ENCODE results near the gene PNMT.
"Not testable (repeated sequence)": the region's sequence is repeated elsewhere in the genome, so short reads cannot be mapped to it uniquely, and the experiment has no call there.

DNA sequence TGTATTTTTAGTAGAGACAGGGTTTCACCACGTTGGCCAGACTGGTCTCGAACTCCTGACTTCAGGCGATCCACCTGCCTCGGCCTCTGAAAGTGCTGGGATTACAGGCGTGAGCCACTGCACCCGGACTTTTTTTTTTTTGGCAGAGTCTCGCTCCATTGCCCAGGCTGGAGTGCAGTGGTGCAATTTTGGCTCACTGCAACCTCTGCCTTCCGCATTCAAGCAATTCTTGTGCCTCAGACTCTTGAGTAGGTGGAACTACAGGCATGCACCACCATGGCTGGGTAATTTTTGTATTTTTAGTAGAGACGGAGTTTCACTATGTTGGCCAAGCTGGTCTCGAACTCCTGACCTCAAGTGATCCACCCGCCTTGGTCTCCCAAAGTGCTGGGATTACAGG is 42.8 kb downstream of the PNMT start:
- TF ChIP-seq, protein P1, sequence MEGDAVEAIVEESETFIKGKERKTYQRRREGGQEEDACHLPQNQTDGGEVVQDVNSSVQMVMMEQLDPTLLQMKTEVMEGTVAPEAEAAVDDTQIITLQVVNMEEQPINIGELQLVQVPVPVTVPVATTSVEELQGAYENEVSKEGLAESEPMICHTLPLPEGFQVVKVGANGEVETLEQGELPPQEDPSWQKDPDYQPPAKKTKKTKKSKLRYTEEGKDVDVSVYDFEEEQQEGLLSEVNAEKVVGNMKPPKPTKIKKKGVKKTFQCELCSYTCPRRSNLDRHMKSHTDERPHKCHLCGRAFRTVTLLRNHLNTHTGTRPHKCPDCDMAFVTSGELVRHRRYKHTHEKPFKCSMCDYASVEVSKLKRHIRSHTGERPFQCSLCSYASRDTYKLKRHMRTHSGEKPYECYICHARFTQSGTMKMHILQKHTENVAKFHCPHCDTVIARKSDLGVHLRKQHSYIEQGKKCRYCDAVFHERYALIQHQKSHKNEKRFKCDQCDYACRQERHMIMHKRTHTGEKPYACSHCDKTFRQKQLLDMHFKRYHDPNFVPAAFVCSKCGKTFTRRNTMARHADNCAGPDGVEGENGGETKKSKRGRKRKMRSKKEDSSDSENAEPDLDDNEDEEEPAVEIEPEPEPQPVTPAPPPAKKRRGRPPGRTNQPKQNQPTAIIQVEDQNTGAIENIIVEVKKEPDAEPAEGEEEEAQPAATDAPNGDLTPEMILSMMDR (IDR thresholded peaks at IDR 0.05): not testable (repeated sequence)
- TF ChIP-seq POLR2A (IDR thresholded peaks at IDR 0.05): not testable (repeated sequence)

Data from thyroid gland (tissue), 4 donors.